HepG2 (cell line): ENCODE data around the gene ALG3. TPM values are rescaled to one million over a fixed set of nuclear protein-coding genes. Genes with fewer than 3 reads are reported as not detected.

Source experiments
- ARHGAP35 ChIP-seq: sonication (generic); formaldehyde crosslinking; IDR thresholded peaks from 2 replicates; pipeline ENCODE4 v1.9.0; 2022; ENCODE audit warnings: mild to moderate bottlenecking, inconsistent platforms, moderate library complexity, missing genetic modification reagents, borderline replicate concordance
- BRF2 ChIP-seq: sonication (generic); formaldehyde crosslinking; IDR thresholded peaks from 2 replicates; pipeline ENCODE4 v1.8.1; 2022; ENCODE audit warnings: mild to moderate bottlenecking, missing genetic modification reagents
- HNRNPK ChIP-seq: fragments of 200-400 bp; formaldehyde crosslinking; IDR thresholded peaks from 2 replicates; pipeline ENCODE4 v1.6.1; 2018; ENCODE audit warnings: low read length, low read depth, moderate library complexity, mild to moderate bottlenecking; ENCODE audit not compliant: poor library complexity, severe bottlenecking
- IRF9 ChIP-seq: sonication (generic); formaldehyde crosslinking; IDR thresholded peaks from 2 replicates; pipeline ENCODE4 v1.8.0; 2022; ENCODE audit warnings: missing genetic modification reagents, mild to moderate bottlenecking, borderline replicate concordance
- NPAS2 ChIP-seq: sonication (generic); formaldehyde crosslinking; IDR thresholded peaks from 2 replicates; pipeline ENCODE4 v1.8.0; 2022; ENCODE audit warnings: mild to moderate bottlenecking, missing genetic modification reagents, borderline replicate concordance
- PBX3 ChIP-seq: sonication (generic); formaldehyde crosslinking; IDR thresholded peaks from 2 replicates; pipeline ENCODE4 v1.8.1; 2023; ENCODE audit warnings: missing genetic modification reagents, inconsistent platforms, borderline replicate concordance
- PREB ChIP-seq: sonication (generic); formaldehyde crosslinking; IDR thresholded peaks from 2 replicates; pipeline ENCODE4 v1.4.0; 2020; ENCODE audit warnings: missing genetic modification reagents
- SMC3 ChIP-seq: IDR thresholded peaks from 2 replicates; pipeline ENCODE4 v1.6.1; 2011; ENCODE audit warnings: low read length, improper control_type of control experiment
- SNRNP70 ChIP-seq: fragments of 200-400 bp; formaldehyde crosslinking; IDR thresholded peaks from 2 replicates; pipeline ENCODE4 v1.6.1; 2017; ENCODE audit warnings: mild to moderate bottlenecking, low read depth, low read length, moderate library complexity
- SOX5 ChIP-seq: IDR thresholded peaks from 2 replicates; pipeline ENCODE4 v1.6.1; 2016; ENCODE audit warnings: borderline replicate concordance
- TFDP2 ChIP-seq: sonication (generic); formaldehyde crosslinking; IDR thresholded peaks from 2 replicates; pipeline ENCODE4 v1.4.0; 2020; ENCODE audit warnings: missing genetic modification reagents
- THAP9 ChIP-seq: sonication (generic); formaldehyde crosslinking; IDR thresholded peaks from 2 replicates; pipeline ENCODE4; 2020; ENCODE audit warnings: missing genetic modification reagents, mild to moderate bottlenecking, borderline replicate concordance
- YEATS4 ChIP-seq: sonication (generic); formaldehyde crosslinking; IDR thresholded peaks from 2 replicates; pipeline ENCODE4 v1.4.0; 2020; ENCODE audit warnings: missing genetic modification reagents, borderline replicate concordance
- ZNF3 ChIP-seq: IDR thresholded peaks from 2 replicates; pipeline ENCODE4 v1.7.0; 2017; ENCODE audit warnings: inconsistent platforms
- ZNF496 ChIP-seq: sonication (generic); formaldehyde crosslinking; IDR thresholded peaks from 2 replicates; pipeline ENCODE4 v1.8.1; 2023; ENCODE audit warnings: mild to moderate bottlenecking, moderate library complexity, missing genetic modification reagents; ENCODE audit not compliant: insufficient replicate concordance
- ZNF570 ChIP-seq: sonication (generic); formaldehyde crosslinking; IDR thresholded peaks from 2 replicates; pipeline ENCODE4 v1.4.0; 2020; ENCODE audit warnings: mild to moderate bottlenecking, missing genetic modification reagents, borderline replicate concordance
- ZNF790 ChIP-seq: sonication (generic); formaldehyde crosslinking; IDR thresholded peaks from 2 replicates; pipeline ENCODE4 v1.8.0; 2022; ENCODE audit warnings: missing genetic modification reagents, mild to moderate bottlenecking, borderline replicate concordance
- polyA plus RNA-seq, 8 experiments: library from polyadenylated mRNA; depleted of rRNA in 3 of 8; stranded (reverse) in 7 of 8; unstranded in 1 of 8; fragments of >200 nt; fragmentation: Illumina TruSeq in 4 of 8; extraction: Trizol in 4 of 8; gene quantifications; 2 replicates each; pipeline versions ENCODE4 v1.2.1 to v1.2.3, GENCODE V29; 2011 to 2016; ENCODE audit warnings: low read depth in 4 of 8, missing spikeins in 1 of 8, mixed read lengths in 1 of 8; ENCODE audit not compliant: insufficient read depth in 1 of 8
- total RNA-seq, 5 experiments: library from RNA; depleted of rRNA; stranded (reverse); fragments of >200 nt; fragmentation: Illumina TruSeq; extraction: Trizol; gene quantifications; 2 replicates each; pipeline ENCODE4 v1.2.3, GENCODE V29; 2016; ENCODE audit warnings: low read depth in 1 of 5
- TF ChIP-seq, protein P1 (sequence below): sonication (generic); formaldehyde crosslinking; IDR thresholded peaks from 2 replicates; pipeline ENCODE4 v1.5.0; 2020; ENCODE audit warnings: missing genetic modification reagents

ALG3 gene
- total and polyA plus RNA-seq, 2 of the 13 experiments (the other 11 are each of a cell fraction or from before 2014, with no cell fraction given): 46.6 to 57.1 TPM

DNA sequence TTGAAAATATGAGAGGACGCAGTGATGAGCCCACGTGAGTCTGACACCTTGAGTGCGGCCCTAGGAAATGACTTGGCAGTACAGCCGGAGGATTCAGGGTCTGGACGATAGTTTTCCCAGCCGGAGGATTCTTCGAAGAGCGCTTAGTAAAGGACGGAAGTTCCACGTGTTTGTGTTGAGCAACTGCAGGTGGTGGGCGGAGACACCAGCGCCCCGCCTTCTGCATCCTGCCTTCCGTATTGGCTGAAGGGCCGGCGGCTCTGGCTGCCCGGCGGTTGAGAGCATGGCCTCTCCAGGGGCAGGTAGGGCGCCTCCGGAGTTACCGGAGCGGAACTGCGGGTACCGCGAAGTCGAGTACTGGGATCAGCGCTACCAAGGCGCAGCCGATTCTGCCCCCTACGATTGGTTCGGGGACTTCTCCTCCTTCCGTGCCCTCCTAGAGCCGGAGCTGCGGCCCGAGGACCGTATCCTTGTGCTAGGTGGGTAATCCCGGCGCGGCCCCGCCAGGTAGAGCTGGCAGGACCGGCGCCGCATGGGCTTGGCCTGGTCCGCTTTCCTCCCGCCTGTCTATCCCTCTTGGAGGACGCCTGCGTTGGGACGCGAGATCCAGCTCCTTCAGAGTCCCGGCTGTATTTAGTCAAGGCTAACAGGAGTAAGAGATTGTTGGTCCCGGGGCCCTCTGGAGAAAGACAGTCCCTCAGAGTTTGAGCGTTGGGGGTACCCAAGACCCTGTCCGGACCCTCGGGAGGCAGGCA is 827 bp upstream of the ALG3 start, which contains the start of gene EEF1AKMT4 (continued):
- TF ChIP-seq THAP9 (CRISPR knock-in tag) (no peak), BRF2 (CRISPR knock-in tag) (no peak), PBX3 (no peak), PREB (CRISPR knock-in tag) (no peak), IRF9 (CRISPR knock-in tag) (peak; percentile 76; the same call in 1 of the 2 replicates), ZNF790 (CRISPR knock-in tag) (no peak), SNRNP70 (no peak), NPAS2 (CRISPR knock-in tag) (no peak), ZNF570 (CRISPR knock-in tag) (no peak), SMC3 (no peak), HNRNPK (no peak), TFDP2 (CRISPR knock-in tag) (peak; percentile 80), SOX5 (CRISPR knock-in tag) (no peak; the same call in 1 of the 2 replicates), ARHGAP35 (CRISPR knock-in tag) (peak; percentile 34; the same call in 1 of the 2 replicates), YEATS4 (CRISPR knock-in tag) (peak; percentile 90), ZNF496 (no peak), ZNF3 (no peak)
- TF ChIP-seq, protein P1, sequence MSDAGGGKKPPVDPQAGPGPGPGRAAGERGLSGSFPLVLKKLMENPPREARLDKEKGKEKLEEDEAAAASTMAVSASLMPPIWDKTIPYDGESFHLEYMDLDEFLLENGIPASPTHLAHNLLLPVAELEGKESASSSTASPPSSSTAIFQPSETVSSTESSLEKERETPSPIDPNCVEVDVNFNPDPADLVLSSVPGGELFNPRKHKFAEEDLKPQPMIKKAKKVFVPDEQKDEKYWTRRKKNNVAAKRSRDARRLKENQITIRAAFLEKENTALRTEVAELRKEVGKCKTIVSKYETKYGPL (CRISPR knock-in tag): no peak
